SK-N-MC (cell line): ENCODE data around the gene DGLUCY.

Source experiments
- EZH2 ChIP-seq: fragments of 200-600 bp; sonication (generic); IDR thresholded peaks from one replicate; pipeline ENCODE4 v1.6.1; 2017; ENCODE audit warnings: antibody characterized with exemption
- FOXP2 ChIP-seq: optimal IDR thresholded peaks from 2 replicates; pipeline ENCODE3; 2011; ENCODE audit warnings: mild to moderate bottlenecking, moderate library complexity; ENCODE audit not compliant: insufficient read depth; ENCODE audit errors: extremely low read length, control extremely low read depth
- POLR2AphosphoS5 ChIP-seq: IDR thresholded peaks from 2 replicates; pipeline ENCODE4 v1.6.1; 2012; ENCODE audit warnings: mild to moderate bottlenecking, low read depth, low read length, borderline replicate concordance

DNA sequence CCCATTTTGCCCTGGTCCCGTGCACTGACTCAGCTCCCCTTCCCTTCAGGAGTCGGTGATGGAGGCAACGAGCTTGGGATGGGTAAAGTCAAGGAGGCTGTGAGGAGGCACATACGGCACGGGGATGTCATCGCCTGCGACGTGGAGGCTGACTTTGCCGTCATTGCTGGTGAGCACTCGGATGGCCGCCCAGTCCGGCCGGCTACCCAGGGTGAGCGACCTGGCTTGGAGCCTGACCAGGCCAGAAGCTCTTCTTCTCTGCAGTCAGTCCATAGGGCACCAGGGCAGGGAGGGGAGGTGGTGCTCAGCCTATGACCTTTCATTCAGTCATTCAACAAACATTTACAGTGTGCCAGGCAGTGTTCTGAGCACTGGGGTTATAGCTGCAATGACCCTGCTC, 90.8 kb downstream of the DGLUCY start:
- no peak for TF ChIP-seq EZH2
- no peak for TF ChIP-seq POLR2AphosphoS5
- no peak for TF ChIP-seq FOXP2
